Adipocyte (in vitro differentiated cells): ENCODE measurements around the gene FOSL2.
"Not testable (repeated sequence)": the region's sequence is repeated elsewhere in the genome, so short reads cannot be mapped to it uniquely, and the experiment has no call there.

ENCODE experiments used
- DNase-seq: peaks from one replicate; pipeline ENCODE4 v3.0.0-alpha.2; 2015; ENCODE audit warnings: low read depth
- H3K27me3 ChIP-seq: replicated peaks from 2 replicates; pipeline ENCODE4 v1.7.0; 2013; ENCODE audit warnings: mild to moderate bottlenecking, low read length, moderate library complexity; ENCODE audit not compliant: control insufficient read depth, insufficient read depth
- H3K36me3 ChIP-seq: 2 replicates; pipeline ENCODE4 v1.7.0; 2013; ENCODE audit warnings: low read length, mild to moderate bottlenecking, moderate library complexity; ENCODE audit not compliant: control insufficient read depth, insufficient read depth, severe bottlenecking
- H3K4me1 ChIP-seq: 2 replicates; pipeline ENCODE4 v1.7.0; 2013; ENCODE audit warnings: mild to moderate bottlenecking, low read length, moderate library complexity; ENCODE audit not compliant: control insufficient read depth, insufficient read depth
- H3K4me3 ChIP-seq: 2 replicates; pipeline ENCODE4 v1.7.0; 2013; ENCODE audit warnings: mild to moderate bottlenecking, low read length, moderate library complexity
- H3K9ac ChIP-seq: 2 replicates; pipeline ENCODE4 v1.7.0; 2013; ENCODE audit warnings: mild to moderate bottlenecking, low read length, moderate library complexity
- H3K9me3 ChIP-seq: 2 replicates; pipeline ENCODE4 v1.7.0; 2013; ENCODE audit warnings: mild to moderate bottlenecking, low read length, moderate library complexity; ENCODE audit not compliant: control insufficient read depth

Gene FOSL2

DNA sequence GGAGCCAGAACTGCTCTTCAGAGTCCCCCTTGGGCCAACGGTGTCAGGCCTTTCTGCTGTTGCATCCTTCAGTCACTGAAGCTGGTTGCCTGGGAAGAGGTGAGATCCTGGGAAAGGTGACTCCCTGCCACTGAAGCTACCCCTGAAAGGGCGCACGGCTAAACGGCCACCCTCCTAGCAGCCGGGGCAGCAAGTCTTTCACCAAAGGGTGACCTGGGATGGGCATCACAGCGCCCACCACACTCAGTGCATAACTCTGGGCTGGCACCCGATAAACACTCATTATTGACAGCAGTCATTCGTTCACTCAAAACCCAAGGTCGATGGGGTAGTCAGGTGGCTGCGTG, 26.5 kb upstream of the FOSL2 start:
- Histone ChIP-seq H3K27me3 (peaks cover 7% of the 10 kb centered on the region), H3K9me3 (no peaks in the 10 kb centered on the region), H3K36me3 (no peaks in the 10 kb centered on the region), H3K4me1 (peaks cover 23% of the 10 kb centered on the region), H3K4me3 (no peak overlapping the region), H3K9ac (no peak overlapping the region)
- no peak for DNase-seq

DNA sequence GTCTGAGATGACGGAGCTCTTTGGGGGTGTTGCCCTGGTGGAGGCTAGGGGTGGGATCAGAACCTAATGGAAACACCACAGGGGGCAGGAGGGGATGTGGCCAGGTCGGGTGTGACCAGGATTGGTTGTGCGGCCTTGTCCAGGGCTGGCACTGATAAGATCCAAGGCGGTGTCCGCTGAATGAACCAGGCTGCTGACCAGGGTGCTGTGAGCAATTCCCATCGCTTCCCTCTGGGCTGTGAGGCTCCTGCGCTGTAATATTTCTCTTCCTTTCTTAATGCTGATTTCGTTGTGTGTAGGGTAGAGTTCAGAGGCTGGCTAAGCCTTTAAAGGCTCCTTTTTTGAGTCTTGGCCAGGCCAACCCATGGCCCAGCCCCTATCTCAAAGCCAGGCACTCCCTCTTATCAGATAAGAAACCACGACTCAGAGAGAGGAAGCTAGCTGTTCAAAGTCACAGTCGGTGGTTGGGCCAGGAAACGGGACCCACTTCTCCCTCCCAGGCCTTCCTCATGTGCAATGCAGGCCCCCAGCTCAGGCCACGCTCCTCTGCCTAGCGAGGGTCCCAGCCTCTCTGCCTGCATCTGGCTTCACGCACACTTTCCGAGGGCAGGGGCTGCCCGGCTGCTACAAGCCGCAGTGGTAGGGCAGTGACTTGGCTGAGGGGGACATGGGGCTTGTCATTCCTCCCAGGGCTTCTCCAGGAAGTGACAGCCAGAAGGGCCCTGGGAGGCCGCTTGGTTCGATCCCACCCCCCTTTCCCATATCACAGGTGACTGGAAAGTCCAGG, 26.0 kb upstream of the FOSL2 start:
- Histone ChIP-seq H3K27me3 (peaks cover 7% of the 10 kb centered on the region), H3K4me1 (peaks cover 22% of the 10 kb centered on the region), H3K36me3 (no peaks in the 10 kb centered on the region), H3K4me3 (no peak overlapping the region), H3K9ac (no peak overlapping the region), H3K9me3 (no peaks in the 10 kb centered on the region)
- DNase-seq: no peak

DNA sequence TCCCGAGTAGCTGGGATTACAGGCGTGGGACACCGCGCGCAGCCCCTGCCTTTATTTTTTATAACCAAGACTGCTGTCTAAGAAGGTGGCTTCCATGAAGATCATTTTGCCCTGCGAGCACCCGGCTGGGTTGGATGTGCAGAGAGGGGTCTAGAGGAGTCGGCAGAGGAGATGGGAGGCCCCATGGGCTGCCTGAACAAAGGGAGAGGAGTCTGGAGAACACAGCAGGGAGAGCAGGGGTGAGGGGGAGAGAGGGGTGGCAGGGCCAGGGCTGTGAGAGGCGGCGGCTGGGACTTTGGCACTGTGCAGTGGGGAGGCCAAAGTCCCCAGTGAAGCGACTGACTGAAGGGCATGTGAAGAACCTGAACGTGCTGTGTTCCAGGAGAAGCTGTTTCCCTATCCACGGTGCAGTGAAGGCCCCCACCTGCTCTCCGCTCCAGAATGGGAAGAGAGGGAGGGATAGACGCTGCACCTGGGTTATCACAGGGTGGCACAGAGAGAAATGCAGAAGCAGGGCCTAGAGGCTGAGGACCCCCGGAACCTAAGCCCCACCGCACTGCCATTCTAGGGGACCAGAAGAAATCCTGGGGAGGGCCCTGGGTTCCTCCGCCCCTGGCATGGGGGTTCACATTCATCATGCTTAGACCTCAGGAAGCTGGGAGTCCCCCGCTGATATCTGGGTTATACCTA, 24.8 kb upstream of the FOSL2 start:
- DNase-seq: no peak
- H3K4me1 ChIP-seq: peaks cover 22% of the 10 kb centered on the region
- H3K36me3 ChIP-seq: no peaks in the 10 kb centered on the region
- H3K4me3 ChIP-seq: no peak overlapping the region
- peaks cover 7% of the 10 kb centered on the region for H3K27me3 ChIP-seq
- no peaks in the 10 kb centered on the region for H3K9me3 ChIP-seq
- no peak overlapping the region for H3K9ac ChIP-seq

DNA sequence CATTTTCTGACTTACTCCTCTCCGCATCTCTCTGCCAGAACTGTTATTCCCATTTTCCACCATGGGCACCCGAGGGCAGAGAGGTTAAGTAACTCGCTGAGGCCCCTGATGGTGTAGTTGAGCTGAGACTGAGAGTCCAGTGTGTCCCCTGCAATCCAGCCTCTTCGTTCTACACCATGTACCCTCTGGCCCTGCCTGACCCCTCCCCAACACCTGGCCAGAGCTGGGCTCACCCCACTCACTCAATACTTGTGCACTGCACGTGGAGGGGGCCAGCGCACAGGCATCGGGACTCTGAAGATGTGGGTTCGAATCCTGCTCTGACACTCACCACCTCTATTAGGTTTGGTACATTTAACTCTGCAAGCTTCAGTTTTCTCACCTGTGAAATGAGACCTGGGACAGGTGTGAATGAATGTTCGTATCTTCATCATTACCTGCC, 24.3 kb upstream of the FOSL2 start:
- Histone ChIP-seq H3K4me3 (no peak overlapping the region), H3K27me3 (peaks cover 7% of the 10 kb centered on the region), H3K9me3 (no peaks in the 10 kb centered on the region), H3K9ac (no peak overlapping the region), H3K4me1 (peaks cover 22% of the 10 kb centered on the region), H3K36me3 (no peaks in the 10 kb centered on the region)
- no peak for DNase-seq

DNA sequence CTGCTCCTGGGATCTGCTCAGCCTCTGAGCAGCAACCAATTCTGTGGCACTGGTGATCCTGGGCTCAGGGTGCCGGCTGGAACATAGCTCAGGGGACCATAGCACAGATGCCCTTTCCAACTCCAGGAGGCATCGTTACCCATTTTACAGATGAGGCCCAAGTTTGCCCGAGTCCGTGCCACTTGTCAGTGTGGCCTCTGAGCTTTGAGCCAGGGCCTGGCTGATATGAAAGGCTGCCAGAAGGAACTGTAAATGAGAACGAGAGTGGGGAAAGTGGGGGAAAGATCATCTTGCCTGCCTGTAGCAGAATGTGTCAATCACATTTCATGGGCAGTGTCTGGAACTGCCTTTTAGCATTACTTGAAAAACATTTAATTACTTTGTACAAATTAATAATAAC, 23.3 kb upstream of the FOSL2 start:
- Histone ChIP-seq H3K36me3 (no peaks in the 10 kb centered on the region), H3K9ac (peak overlapping the region; percentile 32), H3K27me3 (peaks cover 7% of the 10 kb centered on the region), H3K4me3 (no peak overlapping the region), H3K4me1 (peaks cover 22% of the 10 kb centered on the region), H3K9me3 (no peaks in the 10 kb centered on the region)
- DNase-seq: no peak

DNA sequence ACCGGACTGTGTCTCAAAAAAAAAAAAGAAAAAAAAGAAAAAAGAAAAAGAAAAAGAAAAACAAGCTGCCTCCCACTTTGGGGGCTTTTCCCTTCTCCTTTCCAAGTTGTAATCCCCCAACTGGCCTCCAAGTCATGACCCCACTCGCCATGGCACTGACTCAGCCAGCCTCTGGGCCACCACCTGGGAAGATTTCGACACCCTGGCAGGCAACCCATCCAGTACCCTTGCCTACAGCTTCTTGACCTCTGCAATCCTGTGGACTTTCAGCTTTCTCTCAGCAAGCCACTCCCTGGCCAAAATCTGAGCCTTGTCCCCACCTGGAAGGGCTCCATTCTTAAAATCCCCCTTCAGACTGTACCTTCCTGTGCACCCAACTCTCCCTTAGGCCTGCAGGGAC, 22.3 kb upstream of the FOSL2 start:
- Histone ChIP-seq H3K4me1 (peaks cover 22% of the 10 kb centered on the region), H3K4me3 (no peak overlapping the region), H3K36me3 (no peaks in the 10 kb centered on the region), H3K27me3 (peaks cover 7% of the 10 kb centered on the region), H3K9ac (no peak overlapping the region), H3K9me3 (no peaks in the 10 kb centered on the region)
- no peak for DNase-seq

DNA sequence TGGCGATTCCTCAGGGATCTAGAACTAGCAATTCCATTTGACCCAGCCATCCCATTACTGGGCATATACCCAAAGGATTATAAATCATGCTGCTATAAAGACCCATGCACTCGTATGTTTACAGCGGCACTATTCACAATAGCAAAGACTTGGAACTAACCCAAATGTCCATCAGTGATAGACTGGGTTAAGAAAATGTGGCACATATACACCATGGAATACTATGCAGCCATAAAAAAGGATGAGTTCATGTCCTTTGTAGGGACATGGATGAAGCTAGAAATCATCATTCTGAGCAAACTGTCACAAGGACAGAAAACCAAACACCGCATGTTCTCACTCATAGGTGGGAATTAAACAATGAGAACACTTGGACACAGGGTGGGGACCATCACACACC, 20.9 kb upstream of the FOSL2 start:
- DNase-seq, H3K27me3 ChIP-seq, H3K9ac ChIP-seq, H3K4me3 ChIP-seq, H3K9me3 ChIP-seq, H3K36me3 ChIP-seq: not testable (repeated sequence)
- peaks cover 21% of the 10 kb centered on the region for H3K4me1 ChIP-seq

DNA sequence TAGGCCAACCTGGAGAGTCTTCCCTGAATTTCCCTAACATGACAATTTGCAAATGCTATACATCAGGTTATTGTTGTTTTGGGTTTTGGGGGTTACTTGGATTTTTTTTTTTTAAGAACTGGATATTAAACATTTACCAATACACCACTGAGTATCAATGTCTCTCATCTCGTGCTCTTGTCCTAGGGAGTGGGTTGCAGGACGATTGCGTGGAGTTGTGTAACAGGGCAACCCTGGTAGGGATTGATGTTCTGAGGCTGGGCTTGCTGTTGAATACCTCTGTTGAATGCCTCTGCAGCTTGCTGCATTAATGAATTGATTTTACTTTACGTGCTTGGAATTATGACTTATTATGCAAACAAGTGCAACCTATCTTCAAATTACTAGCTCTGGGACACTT, 18.8 kb upstream of the FOSL2 start:
- DNase-seq: no peak
- peaks cover 2% of the 10 kb centered on the region for H3K27me3 ChIP-seq
- peaks cover 17% of the 10 kb centered on the region for H3K4me1 ChIP-seq

DNA sequence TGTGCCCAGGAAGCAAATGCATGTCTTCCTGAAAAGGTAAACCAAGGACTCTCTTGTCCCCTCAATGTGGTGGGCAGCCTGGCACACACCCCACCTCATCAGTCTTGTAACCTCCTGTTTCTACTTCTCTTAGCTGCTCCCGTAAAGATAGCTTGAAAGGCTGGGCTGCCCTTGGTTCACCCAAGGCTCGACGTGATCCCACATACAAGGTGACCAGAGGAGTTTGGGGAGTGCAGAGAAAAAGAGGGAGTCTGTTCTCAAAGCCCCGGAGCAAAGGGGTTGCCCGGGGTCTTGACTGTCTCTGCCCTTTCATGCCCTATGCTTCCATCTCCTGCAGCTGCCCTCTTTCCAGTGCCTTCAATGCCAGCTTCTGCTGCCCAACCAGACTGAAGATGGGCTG, 18.3 kb upstream of the FOSL2 start:
- Histone ChIP-seq H3K4me3 (no peak overlapping the region), H3K27me3 (no peaks in the 10 kb centered on the region), H3K9me3 (no peaks in the 10 kb centered on the region), H3K4me1 (peaks cover 13% of the 10 kb centered on the region), H3K36me3 (no peaks in the 10 kb centered on the region), H3K9ac (no peak overlapping the region)
- no peak for DNase-seq

More for the DNA sequence above, 18.8 kb upstream of the FOSL2 start:
- Histone ChIP-seq H3K4me3 (no peak overlapping the region), H3K36me3 (no peaks in the 10 kb centered on the region), H3K9me3 (no peaks in the 10 kb centered on the region), H3K9ac (no peak overlapping the region)

DNA sequence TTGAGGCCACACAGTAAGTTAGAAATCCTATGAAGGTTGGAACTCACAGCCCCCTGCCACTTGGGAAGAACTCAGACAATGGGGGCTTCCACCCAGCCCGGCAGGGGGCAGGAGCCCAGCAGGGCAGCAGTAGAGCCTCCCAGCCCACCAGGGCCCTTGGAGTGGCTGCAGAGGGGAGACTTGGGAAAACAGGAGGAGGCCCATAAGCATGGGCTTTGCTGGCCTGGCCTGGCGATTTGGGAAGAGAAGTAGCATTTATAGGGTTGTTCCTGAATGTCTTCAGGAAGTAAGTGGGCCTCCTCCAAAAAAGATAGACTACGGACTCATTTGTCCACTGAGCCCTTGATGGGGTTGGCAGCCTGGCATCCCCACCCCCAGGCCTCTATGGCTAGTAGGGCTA, 17.4 kb upstream of the FOSL2 start:
- Histone ChIP-seq H3K36me3 (no peaks in the 10 kb centered on the region), H3K27me3 (no peaks in the 10 kb centered on the region)
- no peak for DNase-seq

DNA sequence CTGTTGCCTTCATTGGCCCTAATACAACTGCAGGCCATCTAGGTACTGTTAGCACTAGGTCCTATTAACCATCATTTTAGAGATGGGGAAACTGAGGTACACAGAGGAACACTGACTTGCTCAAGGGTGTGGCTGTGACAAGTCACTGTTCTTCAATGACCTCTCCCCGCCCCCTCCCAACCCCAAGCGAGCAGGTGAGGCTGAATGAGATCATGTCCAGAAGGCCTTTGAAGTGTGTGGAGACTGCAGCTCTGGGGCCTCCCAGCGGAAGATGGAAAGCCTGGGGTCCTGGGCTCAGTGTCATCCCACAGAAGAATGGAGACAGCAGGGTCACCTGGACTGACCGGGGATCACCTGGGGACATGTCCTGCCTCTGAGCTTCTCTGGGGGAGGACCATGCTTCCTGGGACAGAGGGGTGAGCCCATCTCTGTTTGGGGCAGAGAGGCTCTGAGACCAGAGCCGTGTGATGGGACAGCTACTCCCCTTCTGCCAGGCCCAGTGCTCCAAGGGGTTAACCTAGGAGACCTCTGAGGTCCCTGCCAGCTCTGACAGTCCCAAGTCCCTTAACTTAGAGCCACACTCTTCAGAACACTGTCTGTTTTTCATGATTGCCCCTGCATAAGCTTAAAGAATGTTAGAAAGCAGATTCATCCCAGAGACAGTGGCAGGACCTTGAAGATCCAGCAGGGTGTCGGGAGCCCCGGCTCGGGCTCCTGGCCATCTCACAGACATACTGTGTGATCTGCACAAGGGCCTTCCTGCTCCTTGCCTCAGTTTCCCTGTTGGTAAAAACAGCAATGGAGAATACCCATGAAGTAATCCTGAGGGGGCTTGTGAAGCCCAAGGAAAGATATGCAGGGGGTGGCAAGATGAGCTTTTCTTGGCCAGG, 16.7 kb upstream of the FOSL2 start:
- no peak overlapping the region for H3K9ac ChIP-seq
- no peak for DNase-seq
- H3K4me3 ChIP-seq: no peak overlapping the region

More for the DNA sequence above, 17.4 kb upstream of the FOSL2 start:
- Histone ChIP-seq H3K4me3 (no peak overlapping the region), H3K4me1 (peaks cover 6% of the 10 kb centered on the region), H3K9ac (no peak overlapping the region), H3K9me3 (no peaks in the 10 kb centered on the region)

More for the DNA sequence above, 16.7 kb upstream of the FOSL2 start:
- Histone ChIP-seq H3K27me3 (no peaks in the 10 kb centered on the region), H3K36me3 (no peaks in the 10 kb centered on the region), H3K9me3 (no peaks in the 10 kb centered on the region), H3K4me1 (no peaks in the 10 kb centered on the region)
